DND-41 (cell line): ENCODE data around the gene KRTAP4-4.
"Not testable (repeated sequence)": the region's sequence is repeated elsewhere in the genome, so short reads cannot be mapped to it uniquely, and the experiment has no call there.

Experiments
- ATAC-seq: fragments of 200-7000 bp; cut with Tn5 transposase; 3 replicates; pipeline ENCODE4 v1.9.1; 2021; ENCODE audit warnings: low read depth; ENCODE audit not compliant: insufficient read depth
- DNase-seq: peaks from one replicate; pipeline ENCODE4 v3.0.0-alpha.2; 2020
- H2AFZ ChIP-seq: 2 replicates; pipeline ENCODE4 v1.6.0; 2012; ENCODE audit warnings: low read depth, low read length
- H3K27ac ChIP-seq: 2 replicates; pipeline ENCODE4 v1.5.1; 2012; ENCODE audit warnings: low read length, inconsistent platforms
- H3K27me3 ChIP-seq: fragments of 200-600 bp; sonication (generic); 2 replicates; pipeline ENCODE4 v1.6.0; 2012; ENCODE audit warnings: low read length, mild to moderate bottlenecking, inconsistent platforms; ENCODE audit not compliant: insufficient read depth, poor library complexity
- H3K36me3 ChIP-seq: 2 replicates; pipeline ENCODE4 v1.5.1; 2012; ENCODE audit warnings: low read length, inconsistent platforms; ENCODE audit not compliant: insufficient read depth
- H3K4me1 ChIP-seq: 2 replicates; pipeline ENCODE4 v1.5.1; 2012; ENCODE audit warnings: mild to moderate bottlenecking, low read length; ENCODE audit not compliant: insufficient read depth
- H3K4me2 ChIP-seq: 2 replicates; pipeline ENCODE4 v1.6.0; 2012; ENCODE audit warnings: mild to moderate bottlenecking, moderate library complexity, low read length, inconsistent platforms; ENCODE audit not compliant: insufficient read depth
- H3K4me3 ChIP-seq, 2 experiments: fragments of 200-600 bp in 1 of 2; shearing (Covaris generic) in 1 of 2; 2 replicates each; pipeline ENCODE4 v1.5.1; 2012 to 2016; ENCODE audit warnings: inconsistent platforms in 2 of 2, low read length in 2 of 2, mild to moderate bottlenecking in 2 of 2, low read depth in 1 of 2, moderate library complexity in 1 of 2
- H3K79me2 ChIP-seq: 2 replicates; pipeline ENCODE4 v1.6.0; 2012; ENCODE audit warnings: low read length, inconsistent platforms; ENCODE audit not compliant: insufficient read depth
- H3K9ac ChIP-seq: 2 replicates; pipeline ENCODE4 v1.6.0; 2012; ENCODE audit warnings: low read depth, mild to moderate bottlenecking, inconsistent platforms, low read length, moderate library complexity
- H3K9me3 ChIP-seq: 2 replicates; pipeline ENCODE4 v1.5.1; 2012; ENCODE audit warnings: low read length, moderate library complexity, mild to moderate bottlenecking, inconsistent platforms; ENCODE audit not compliant: insufficient read depth, severe bottlenecking
- H4K20me1 ChIP-seq: 2 replicates; pipeline ENCODE4 v1.6.0; 2012; ENCODE audit warnings: low read length; ENCODE audit not compliant: insufficient read depth
- CTCF ChIP-seq: IDR thresholded peaks from 2 replicates; pipeline ENCODE4 v1.5.1; 2012; ENCODE audit warnings: borderline replicate concordance, low read length, moderate library complexity, mild to moderate bottlenecking; ENCODE audit not compliant: poor library complexity, severe bottlenecking; ENCODE audit errors: extremely low read depth
- EZH2 ChIP-seq: IDR thresholded peaks from 3 replicates; pipeline ENCODE4 v1.6.1; 2012; ENCODE audit warnings: borderline replicate concordance, low read depth, mild to moderate bottlenecking, moderate library complexity, low read length, inconsistent platforms; ENCODE audit not compliant: severe bottlenecking

Gene KRTAP4-4

DNA sequence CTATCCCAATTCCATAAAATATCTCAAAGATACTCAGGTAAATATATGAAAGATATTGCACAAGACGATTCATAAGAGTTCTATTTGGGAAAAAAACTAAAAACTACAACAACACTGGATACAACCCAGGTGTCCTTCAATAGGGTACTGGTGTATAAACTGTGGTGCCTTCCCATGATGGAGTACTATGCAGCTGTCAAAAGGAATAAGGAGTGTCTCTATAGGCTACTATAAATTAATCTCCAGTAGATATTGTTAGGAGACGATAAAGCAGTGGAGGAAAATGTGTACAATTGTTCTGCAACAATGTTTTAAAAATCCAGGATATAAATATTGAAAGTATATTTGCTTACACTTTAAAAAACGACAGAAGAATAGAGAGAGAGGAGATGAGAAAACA is 34.1 kb downstream of the KRTAP4-4 start:
- H3K27ac ChIP-seq: no peak overlapping the region
- no peak overlapping the region for H2AFZ ChIP-seq
- no peak overlapping the region for H3K4me2 ChIP-seq
- H3K4me3 ChIP-seq: no peak overlapping the region
- no peak overlapping the region for H3K9ac ChIP-seq
- peaks cover 4% of the 10 kb centered on the region for H3K27me3 ChIP-seq
- no peaks in the 10 kb centered on the region for H4K20me1 ChIP-seq
- no peaks in the 10 kb centered on the region for H3K79me2 ChIP-seq
- DNase-seq (no peak), ATAC-seq (no peak)
- TF ChIP-seq EZH2: no peak
- no peak for TF ChIP-seq CTCF
- H3K36me3 ChIP-seq: no peaks in the 10 kb centered on the region
- no peaks in the 10 kb centered on the region for H3K9me3 ChIP-seq
- H3K4me1 ChIP-seq: no peaks in the 10 kb centered on the region

DNA sequence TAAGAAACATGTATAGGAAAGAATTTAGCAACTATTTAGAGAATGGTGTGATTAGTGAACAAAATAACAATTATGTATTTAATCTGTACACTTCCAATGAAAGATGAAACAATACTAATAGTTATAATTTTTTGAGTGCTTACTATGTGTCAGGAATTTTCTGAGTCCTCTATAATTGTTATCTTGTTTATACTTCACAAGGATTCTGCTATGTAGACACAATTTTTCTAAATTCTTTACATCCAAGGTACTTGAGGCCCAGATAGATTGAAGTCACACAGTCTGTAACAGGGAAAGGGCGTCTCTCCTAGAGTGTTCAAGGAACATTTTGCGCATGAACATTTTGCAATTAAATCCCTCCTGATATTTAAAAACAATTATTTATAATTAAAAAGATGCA is 35.5 kb downstream of the KRTAP4-4 start:
- no peak overlapping the region for H3K9ac ChIP-seq

DNA sequence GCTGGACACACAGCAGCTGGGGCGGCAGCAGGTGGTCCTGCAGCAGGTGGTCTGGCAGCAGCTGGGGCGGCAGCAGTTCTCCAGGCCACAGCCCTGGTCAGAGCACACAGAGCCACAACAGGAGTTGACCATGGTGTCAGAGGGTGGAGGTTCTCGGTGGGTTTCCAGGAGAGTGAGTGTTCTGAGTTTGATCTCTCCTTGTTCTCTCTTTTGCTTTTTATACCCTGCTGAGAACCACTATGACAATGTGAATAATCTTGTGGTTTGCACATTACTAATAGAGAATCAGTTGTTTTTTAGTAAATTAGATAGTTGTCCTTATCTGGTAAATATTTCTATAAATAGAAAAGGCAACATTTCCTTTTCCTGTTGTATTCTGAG is 36.6 kb downstream of the KRTAP4-4 start, which contains the start of gene KRTAP4-12:
Gene KRTAP4-12, minus strand, starts transcription at position 192 of the 381 bp plus-strand sequence. Its CDS starts 60 bp downstream, at position 132.
- H3K9ac ChIP-seq, ATAC-seq, H3K9me3 ChIP-seq, H3K36me3 ChIP-seq, H3K79me2 ChIP-seq, H3K27ac ChIP-seq, H4K20me1 ChIP-seq, H2AFZ ChIP-seq, H3K4me3 ChIP-seq, H3K27me3 ChIP-seq, H3K4me1 ChIP-seq, DNase-seq, H3K4me2 ChIP-seq: not testable (repeated sequence)

More for the DNA sequence above, 35.5 kb downstream of the KRTAP4-4 start:
- H4K20me1 ChIP-seq: no peaks in the 10 kb centered on the region
- H3K27me3 ChIP-seq: peaks cover 2% of the 10 kb centered on the region
- DNase-seq (no peak), ATAC-seq (no peak)
- H3K9me3 ChIP-seq: no peaks in the 10 kb centered on the region
- H2AFZ ChIP-seq: no peak overlapping the region
- H3K36me3 ChIP-seq: no peaks in the 10 kb centered on the region
- no peak overlapping the region for H3K4me3 ChIP-seq
- H3K27ac ChIP-seq: no peak overlapping the region
- no peaks in the 10 kb centered on the region for H3K4me1 ChIP-seq
- no peaks in the 10 kb centered on the region for H3K79me2 ChIP-seq
- TF ChIP-seq EZH2 (no peak), CTCF (no peak)
- no peak overlapping the region for H3K4me2 ChIP-seq

GRCh38 chr17:41123292-41123990 is 37.1 kb downstream of the KRTAP4-4 start:
- not testable (repeated sequence) for ATAC-seq, H3K9ac ChIP-seq, H3K9me3 ChIP-seq, H3K27ac ChIP-seq, H3K36me3 ChIP-seq, H3K79me2 ChIP-seq, H4K20me1 ChIP-seq, H3K4me1 ChIP-seq, H2AFZ ChIP-seq, H3K4me2 ChIP-seq, H3K27me3 ChIP-seq, H3K4me3 ChIP-seq, DNase-seq
